K562 (cell line): ENCODE results near the gene P2RY6. TPM values are rescaled to one million over a fixed set of nuclear protein-coding genes. Genes with fewer than 3 reads are reported as not detected.

Source experiments
- ATF1 ChIP-seq, 2 experiments: fragments of 450-650 bp in 1 of 2; IDR thresholded peaks; 2 replicates each; pipeline ENCODE4 v1.6.1; 2016; ENCODE audit warnings: missing compliant biosample characterization in 1 of 2, missing genetic modification characterization in 1 of 2
- BCLAF1 ChIP-seq, 2 experiments: fragments of 450-650 bp in 1 of 2; IDR thresholded peaks; 2 replicates each; pipeline ENCODE4 v1.6.1; 2011 to 2017; ENCODE audit warnings: low read depth in 2 of 2, antibody characterized with exemption in 1 of 2, borderline replicate concordance in 1 of 2, low read length in 1 of 2, mild to moderate bottlenecking in 1 of 2, mixed read lengths in 1 of 2; ENCODE audit not compliant: control insufficient read depth in 1 of 2
- CTBP1 ChIP-seq: fragments of 450-650 bp; IDR thresholded peaks from 2 replicates; pipeline ENCODE4 v1.6.1; 2016; ENCODE audit warnings: borderline replicate concordance
- KLF13 ChIP-seq: fragments of 450-650 bp; IDR thresholded peaks from 2 replicates; pipeline ENCODE4 v1.6.1; 2016; ENCODE audit warnings: missing genetic modification characterization, low read depth, mild to moderate bottlenecking, missing compliant biosample characterization, moderate library complexity, borderline replicate concordance
- MITF ChIP-seq: IDR thresholded peaks from 2 replicates; pipeline ENCODE4 v1.6.1; 2014; ENCODE audit warnings: antibody characterized with exemption
- NR3C1 ChIP-seq: sonication (generic); formaldehyde crosslinking; IDR thresholded peaks from 2 replicates; pipeline ENCODE4 v1.8.1; 2022; ENCODE audit warnings: missing genetic modification reagents
- RAD21 ChIP-seq, 2 experiments: fragments of 250-450 bp in 1 of 2; fragments of 450-650 bp in 1 of 2; sonication (Bioruptor Pico) in 1 of 2; formaldehyde crosslinking in 1 of 2; IDR thresholded peaks in 1 of 2; conservative IDR thresholded peaks in 1 of 2; 2 replicates each; pipeline versions ENCODE4 v1.4.0 to v1.8.0; 2020 to 2022; ENCODE audit warnings: mild to moderate bottlenecking in 2 of 2, moderate library complexity in 1 of 2
- SIN3A ChIP-seq, 2 experiments: fragments of 150-350 bp in 1 of 2; IDR thresholded peaks; 2 replicates each; pipeline ENCODE4 v1.6.1; 2011 to 2016; ENCODE audit warnings: borderline replicate concordance in 2 of 2, low read depth in 2 of 2, low read length in 2 of 2, mild to moderate bottlenecking in 2 of 2, moderate library complexity in 2 of 2; ENCODE audit not compliant: control insufficient read depth in 1 of 2
- SLC30A9 ChIP-seq: fragments of 250-450 bp; sonication (Bioruptor Pico); IDR thresholded peaks from 2 replicates; pipeline ENCODE4 v1.8.0; 2022; ENCODE audit warnings: mild to moderate bottlenecking, moderate library complexity
- SMARCC2 ChIP-seq: fragments of 450-650 bp; IDR thresholded peaks from 2 replicates; pipeline ENCODE4 v1.6.1; 2017; ENCODE audit warnings: antibody characterized with exemption, moderate library complexity, mild to moderate bottlenecking, low read depth
- STAG1 ChIP-seq: sonication (generic); formaldehyde crosslinking; IDR thresholded peaks from 2 replicates; pipeline ENCODE4 v1.5.0; 2020; ENCODE audit warnings: missing genetic modification reagents, borderline replicate concordance
- TFAP4 ChIP-seq: sonication (generic); formaldehyde crosslinking; IDR thresholded peaks from 2 replicates; pipeline ENCODE4 v1.8.0; 2022; ENCODE audit warnings: missing genetic modification reagents, mild to moderate bottlenecking, moderate library complexity, borderline replicate concordance
- TRIM25 ChIP-seq: fragments of 450-650 bp; IDR thresholded peaks from 2 replicates; pipeline ENCODE4 v1.7.0; 2016; ENCODE audit warnings: borderline replicate concordance
- ZC3H4 ChIP-seq: sonication (generic); formaldehyde crosslinking; IDR thresholded peaks from 2 replicates; pipeline ENCODE4 v1.9.0; 2021; ENCODE audit warnings: missing genetic modification reagents, borderline replicate concordance
- ZNF140 ChIP-seq: fragments of 250-450 bp; sonication (Bioruptor Pico); IDR thresholded peaks from 2 replicates; pipeline ENCODE4 v1.8.0; 2021; ENCODE audit warnings: moderate library complexity, mild to moderate bottlenecking, inconsistent platforms
- ZNF232 ChIP-seq: sonication (generic); formaldehyde crosslinking; IDR thresholded peaks from 2 replicates; pipeline ENCODE4 v1.8.0; 2022; ENCODE audit warnings: mild to moderate bottlenecking, missing genetic modification reagents
- ZNF655 ChIP-seq: fragments of 250-450 bp; sonication (Bioruptor Pico); IDR thresholded peaks from 2 replicates; pipeline ENCODE4 v1.5.0; 2021
- polyA plus RNA-seq, 8 experiments: library from polyadenylated mRNA; depleted of rRNA in 4 of 8; stranded (reverse) in 5 of 8; unstranded in 3 of 8; fragments of >200 nt; fragmentation: Nextera tagmentation in 2 of 8; fragmentation: Illumina TruSeq in 1 of 8; extraction: Ambion mirVana in 2 of 8; extraction: Trizol in 1 of 8; gene quantifications; 2 replicates each; pipeline versions ENCODE4 v1.2.1 to v1.2.3, GENCODE V29; 2011 to 2014; ENCODE audit warnings: inconsistent platforms in 1 of 8, missing spikeins in 1 of 8
- total RNA-seq, 7 experiments: library from RNA; depleted of rRNA in 6 of 7; stranded (reverse); fragments of >200 nt in 6 of 7; fragmentation: Illumina TruSeq in 2 of 7; extraction: Trizol in 2 of 7; gene quantifications; 2 replicates each; pipeline versions ENCODE4 v1.2.1 to v1.2.3, GENCODE V29; 2011 to 2021; ENCODE audit warnings: low replicate concordance in 1 of 7

P2RY6 gene
- total and polyA plus RNA-seq, 9 of the 15 experiments (the other 6 are each of a cell fraction or from before 2014, with no cell fraction given): not detected

GRCh38 chr11:73307323-73308002, 35.3 kb downstream of the P2RY6 start (continued):
- TF ChIP-seq SLC30A9 (CRISPR knock-in tag): no peak
- TF ChIP-seq SMARCC2: no peak
- TF ChIP-seq TFAP4: peak; percentile 60
- peak; percentile 60 for TF ChIP-seq CTBP1
- TF ChIP-seq ZNF655 (CRISPR knock-in tag): no peak
- no peak for TF ChIP-seq NR3C1 (CRISPR knock-in tag)
- TF ChIP-seq TRIM25: no peak
- TF ChIP-seq BCLAF1 (IDR thresholded peaks at IDR 0.05; ENCODE audit: borderline replicate concordance in 1 of 2, control insufficient read depth in 1 of 2, low read depth in 2 of 2, low read length in 1 of 2): no peak
- TF ChIP-seq SIN3A (IDR thresholded peaks at IDR 0.05; ENCODE audit: borderline replicate concordance in 2 of 2, control insufficient read depth in 1 of 2, low read depth in 2 of 2, low read length in 2 of 2): 0 out of 4 replicates have a peak, but pooled peaks of 1 of the 2 experiments have one; percentile 40
- TF ChIP-seq STAG1 (CRISPR knock-in tag): peak; percentile 21; the same call in 1 of the 2 replicates
- no peak for TF ChIP-seq ZC3H4
- no peak for TF ChIP-seq KLF13
- TF ChIP-seq ZNF232 (CRISPR knock-in tag): no peak
- TF ChIP-seq ZNF140 (CRISPR knock-in tag): no peak
- TF ChIP-seq MITF: no peak
- TF ChIP-seq ATF1 (CRISPR knock-in tag; IDR thresholded peaks at IDR 0.05): no peak
- no peak for TF ChIP-seq ATF1 (tag; IDR thresholded peaks at IDR 0.05)
- peak; percentile 83 to 91 for TF ChIP-seq RAD21 (CRISPR knock-in tag; conservative IDR thresholded peaks at IDR 0.05 in 1 of 2, IDR thresholded peaks at IDR 0.05 in 1 of 2)
